ENCODE measurements around the gene ZFAND3. TPM values are rescaled to one million over a fixed set of nuclear protein-coding genes. Genes with fewer than 3 reads are reported as not detected.

The ZFAND3 gene
- total RNA-seq, 2 experiments from 2014 or later = 32.3 to 37.9 TPM

- Mint-ChIP-seq H3K36me3 (ENCODE audit: low read depth) (no peaks in the 10 kb centered on the region), H3K27me3 (no peaks in the 10 kb centered on the region), H3K9me3 (no peaks in the 10 kb centered on the region), H3K4me3 (no peak overlapping the region), H3K4me1 (ENCODE audit: low read depth) (no peaks in the 10 kb centered on the region), H3K27ac (no peak overlapping the region)
- intact Hi-C loops (cut with micrococcal nuclease) = no loop called here
- ChIA-PET POLR2A (no interaction called here), CTCF (interaction anchor here (0.6 kb wide), 1 partner anchor 364 kb away, joined by 4 read pairs; no protein-coding TSS in a partner anchor)
- no peak for TF ChIP-seq CTCF (IDR thresholded peaks at IDR 0.05)
- ATAC-seq (no peak), DNase-seq (no peak)
Measured at GRCh38 chr6:38149531-38149930, 330.0 kb downstream of the ZFAND3 start.

- H3K9me3 Mint-ChIP-seq = no peaks in the 10 kb centered on the region
- POLR2A ChIA-PET = no interaction called here
- H3K27ac Mint-ChIP-seq = no peak overlapping the region
- CTCF ChIA-PET = no interaction called here
- no peaks in the 10 kb centered on the region for H3K4me1 Mint-ChIP-seq (ENCODE audit: low read depth)
- H3K27me3 Mint-ChIP-seq = no peaks in the 10 kb centered on the region
- H3K36me3 Mint-ChIP-seq (ENCODE audit: low read depth) = no peaks in the 10 kb centered on the region
- no peak overlapping the region for H3K4me3 Mint-ChIP-seq
- DNase-seq (no peak), ATAC-seq (no peak)
- intact Hi-C loops (cut with micrococcal nuclease) = no loop called here
- TF ChIP-seq CTCF (IDR thresholded peaks at IDR 0.05) = no peak
Measured at GRCh38 chr6:38150021-38150420, 330.5 kb downstream of the ZFAND3 start.

- POLR2A ChIA-PET = no interaction called here
- ATAC-seq (no peak), DNase-seq (no peak)
- Mint-ChIP-seq H3K36me3 (ENCODE audit: low read depth) (no peaks in the 10 kb centered on the region), H3K9me3 (no peaks in the 10 kb centered on the region), H3K27me3 (no peaks in the 10 kb centered on the region), H3K4me1 (ENCODE audit: low read depth) (no peaks in the 10 kb centered on the region), H3K4me3 (no peak overlapping the region), H3K27ac (no peak overlapping the region)
- intact Hi-C loops (cut with micrococcal nuclease) = no loop called here
- CTCF ChIA-PET = no interaction called here
- TF ChIP-seq CTCF (IDR thresholded peaks at IDR 0.05) = no peak
Measured at GRCh38 chr6:38150681-38151296, 331.3 kb downstream of the ZFAND3 start.

GRCh38 chr6:38151580-38152500 lies 332.3 kb downstream of the ZFAND3 start:
- Mint-ChIP-seq H3K4me3 (no peak overlapping the region), H3K9me3 (no peaks in the 10 kb centered on the region), H3K36me3 (ENCODE audit: low read depth) (no peaks in the 10 kb centered on the region), H3K4me1 (ENCODE audit: low read depth) (no peaks in the 10 kb centered on the region), H3K27ac (no peak overlapping the region), H3K27me3 (no peaks in the 10 kb centered on the region)
- intact Hi-C loops (cut with micrococcal nuclease) = no loop called here
- TF ChIP-seq CTCF (IDR thresholded peaks at IDR 0.05) = no peak
- ATAC-seq (no peak), DNase-seq (no peak)
- POLR2A ChIA-PET = no interaction called here
- CTCF ChIA-PET = no interaction called here

- TF ChIP-seq CTCF (IDR thresholded peaks at IDR 0.05) = no peak
- ChIA-PET POLR2A (no interaction called here), CTCF (no interaction called here)
- no peaks in the 10 kb centered on the region for H3K27me3 Mint-ChIP-seq
- H3K36me3 Mint-ChIP-seq (ENCODE audit: low read depth) = peaks cover under 1% of the 10 kb centered on the region
- H3K4me1 Mint-ChIP-seq (ENCODE audit: low read depth) = no peaks in the 10 kb centered on the region
- DNase-seq (no peak), ATAC-seq (no peak)
- H3K27ac Mint-ChIP-seq = no peak overlapping the region
- no peaks in the 10 kb centered on the region for H3K9me3 Mint-ChIP-seq
- intact Hi-C loops (cut with micrococcal nuclease) = no loop called here
- no peak overlapping the region for H3K4me3 Mint-ChIP-seq
Measured at GRCh38 chr6:38152620-38153019, 333.1 kb downstream of the ZFAND3 start.

Measured in activated CD8-positive, alpha-beta T cell treated with anti-CD3 and anti-CD28 coated beads for 36 hours (primary cell).